ENCODE measurements around the gene ROBO3.

ROBO3 gene

DNA sequence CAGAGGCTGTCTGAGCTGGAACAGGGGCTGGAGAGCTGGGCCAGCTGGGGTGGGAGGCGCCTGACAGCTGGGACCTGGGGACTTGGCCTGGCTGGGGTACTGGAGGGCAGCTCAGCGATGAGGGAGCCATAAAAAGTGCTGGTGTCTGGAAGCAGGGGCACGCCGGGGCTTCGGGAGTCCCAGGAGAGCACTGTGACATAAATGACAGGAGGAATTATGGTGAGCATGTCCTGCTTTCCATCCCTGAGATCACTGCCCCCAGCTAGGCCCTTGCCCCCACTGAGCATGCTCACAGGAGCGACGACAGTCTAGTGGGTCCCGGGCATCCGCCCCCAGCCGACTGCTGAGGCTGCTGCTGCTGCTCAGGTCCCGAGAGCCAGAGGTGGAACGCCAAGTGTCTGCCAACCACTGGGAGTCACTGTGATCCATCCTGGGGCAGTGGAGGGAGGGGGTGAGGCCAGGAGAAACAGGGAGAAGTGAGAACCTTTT, 26.2 kb downstream of the ROBO3 start:
- DNase-seq (ENCODE audit: low read depth in 2 of 2), result no peak

DNA sequence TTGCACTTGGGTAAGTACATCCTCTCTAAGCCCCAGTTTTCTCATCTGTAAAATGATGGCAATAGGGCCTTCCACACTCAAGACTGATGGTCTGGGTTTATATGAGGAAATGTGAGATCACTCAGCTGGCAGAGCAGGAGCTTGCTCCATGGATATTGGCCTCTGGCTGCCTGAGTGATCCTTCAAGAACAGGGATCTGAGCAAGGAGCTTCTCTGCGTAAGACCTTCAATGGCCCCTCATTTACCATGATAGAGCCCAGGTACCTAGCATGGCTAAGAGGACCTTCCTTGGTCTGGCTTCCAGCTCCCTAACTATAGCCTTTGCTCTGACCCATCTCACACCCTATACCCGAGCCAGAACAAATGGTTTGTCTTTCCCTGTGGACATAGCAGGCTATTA, 26.9 kb downstream of the ROBO3 start:
- DNase-seq (ENCODE audit: low read depth in 2 of 2), result no peak

GRCh38 chr11:124892750-124893454, 27.7 kb downstream of the ROBO3 start:
- no peak for DNase-seq (ENCODE audit: low read depth in 2 of 2)

- DNase-seq (ENCODE audit: low read depth in 2 of 2), result no peak
These were observed 28.7 kb downstream of the ROBO3 start for GRCh38 chr11:124893781-124894401.

- no peak for DNase-seq (ENCODE audit: low read depth in 2 of 2)
These were observed 29.6 kb downstream of the ROBO3 start for GRCh38 chr11:124894606-124895430.

DNA sequence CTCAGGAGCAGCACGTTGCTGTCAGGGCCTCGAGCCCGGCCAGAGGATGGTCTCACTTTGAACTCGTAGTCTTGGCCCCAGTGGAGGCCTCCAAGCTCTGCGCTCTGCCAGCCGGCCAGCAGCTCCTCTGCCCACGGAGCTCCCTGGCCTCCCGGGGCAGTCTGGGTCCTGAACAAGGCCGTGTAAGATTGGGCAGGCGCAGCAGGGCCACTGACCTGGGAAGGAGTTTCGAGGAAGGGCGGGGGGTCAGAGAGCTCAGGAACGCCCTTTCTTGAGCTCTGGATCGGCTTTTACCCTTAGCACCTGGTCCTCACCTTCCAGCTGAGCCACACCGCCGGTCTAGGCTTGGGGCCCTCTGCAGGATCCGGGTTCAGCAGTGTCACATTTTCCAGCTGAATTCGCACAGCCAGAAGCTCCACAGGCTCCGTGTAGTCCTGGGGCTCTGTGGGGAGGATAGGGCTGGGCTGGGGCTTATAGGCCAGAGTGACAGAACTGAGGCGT, 30.3 kb downstream of the ROBO3 start:
- no peak for DNase-seq (ENCODE audit: low read depth in 2 of 2)

GRCh38 chr11:124896071-124896750, 31.0 kb downstream of the ROBO3 start:
- DNase-seq (ENCODE audit: low read depth in 2 of 2), result no peak

- DNase-seq (ENCODE audit: low read depth in 2 of 2), result no peak
These were observed 31.7 kb downstream of the ROBO3 start for GRCh38 chr11:124896821-124897391.

DNA sequence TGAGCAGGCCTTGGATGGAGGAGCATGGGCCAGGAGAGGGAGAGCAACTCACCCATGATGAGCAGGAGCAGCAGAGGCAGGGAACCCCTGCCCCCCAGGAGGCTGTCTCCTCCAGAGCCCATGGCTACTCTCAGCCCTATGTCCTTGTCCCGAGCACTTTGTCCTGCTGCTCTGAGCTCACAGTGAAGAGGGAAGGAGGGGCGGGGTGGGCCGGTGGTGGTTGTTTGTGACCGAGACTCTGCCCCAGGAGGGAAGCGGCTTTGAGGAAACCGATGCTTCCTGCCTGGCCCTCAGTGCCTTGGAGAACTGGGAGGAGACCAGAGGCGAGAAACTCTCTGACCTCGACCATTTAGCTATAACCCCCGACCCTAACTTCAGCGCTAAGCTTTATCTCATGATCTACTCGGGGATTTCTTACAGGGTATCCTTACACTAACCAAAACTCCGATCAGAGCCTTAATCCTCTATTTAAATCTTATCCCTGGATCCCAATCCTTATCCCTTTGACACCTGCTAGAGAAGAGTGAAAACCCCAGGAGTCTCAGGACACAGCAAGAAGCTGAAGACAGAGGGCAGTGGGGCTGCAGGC, 32.5 kb downstream of the ROBO3 start, which contains the start of gene ROBO4:
Gene ROBO4 (minus strand): TSS at position 192 of the 589 bp plus-strand sequence. CDS start 70 bp downstream, at position 122.
- DNase-seq (ENCODE audit: low read depth in 2 of 2), result no peak

DNA sequence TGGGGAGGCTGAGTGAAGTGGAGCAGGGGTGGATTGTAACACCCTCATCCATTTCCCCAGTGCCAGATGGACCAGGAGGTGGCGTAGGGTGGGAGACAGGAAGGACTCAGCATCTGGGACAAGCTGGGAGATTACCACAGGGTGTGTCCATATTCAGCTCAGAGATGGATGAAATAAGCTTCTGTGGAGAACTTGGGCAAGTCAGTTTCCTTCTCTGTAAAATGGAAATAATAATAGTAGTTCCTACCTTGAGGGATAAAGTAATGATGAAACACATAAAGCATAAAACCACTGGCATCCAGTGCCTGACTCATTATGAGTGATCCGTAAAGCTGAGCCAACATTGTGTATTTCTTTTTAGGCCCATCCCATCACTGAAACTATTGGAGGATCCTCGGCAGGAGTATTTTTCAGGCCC, 33.0 kb downstream of the ROBO3 start:
- DNase-seq (ENCODE audit: low read depth in 2 of 2), result no peak

- DNase-seq (ENCODE audit: low read depth in 2 of 2), result no peak
These were observed 33.5 kb downstream of the ROBO3 start for GRCh38 chr11:124898711-124899110.

DNA sequence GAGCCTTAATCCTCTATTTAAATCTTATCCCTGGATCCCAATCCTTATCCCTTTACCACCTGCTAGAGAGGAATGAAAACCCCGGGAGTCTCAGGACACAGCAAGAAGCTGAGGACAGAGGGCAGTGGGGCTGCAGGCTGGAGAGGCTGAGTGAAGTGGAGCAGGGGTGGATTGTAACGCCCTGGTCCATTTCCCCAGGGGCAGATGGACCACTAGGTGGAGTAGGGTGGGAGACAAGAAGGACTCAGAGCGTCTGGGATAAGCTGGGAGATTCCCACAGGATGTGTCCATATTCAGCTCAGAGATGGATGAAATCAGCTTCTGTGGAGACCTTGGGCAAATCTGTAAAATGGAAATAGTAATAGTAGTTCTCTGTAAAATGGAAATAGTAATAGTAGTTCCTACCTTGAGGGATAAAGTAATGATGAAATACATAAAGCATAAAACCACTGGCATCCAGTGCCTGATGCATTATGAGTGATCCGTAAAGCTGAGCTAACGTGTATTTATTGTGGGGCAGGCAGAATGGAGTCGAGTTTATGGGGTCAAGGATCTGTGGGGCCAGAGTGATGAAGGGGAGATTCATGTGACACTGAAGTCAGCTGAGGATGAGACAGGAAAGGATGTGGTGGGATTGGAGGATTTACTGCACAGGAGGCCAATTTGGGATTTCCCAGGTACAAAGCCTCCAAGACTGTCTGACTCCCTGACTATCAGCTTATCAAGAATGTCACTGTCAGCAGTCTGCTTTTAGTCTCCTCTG, 34.3 kb downstream of the ROBO3 start:
- no peak for DNase-seq (ENCODE audit: low read depth in 2 of 2)

GRCh38 chr11:124900464-124900863, 35.2 kb downstream of the ROBO3 start:
- no peak for DNase-seq (ENCODE audit: low read depth in 2 of 2)

- DNase-seq (ENCODE audit: low read depth in 2 of 2), result no peak
These were observed 37.4 kb downstream of the ROBO3 start for GRCh38 chr11:124902616-124903015.

DNA sequence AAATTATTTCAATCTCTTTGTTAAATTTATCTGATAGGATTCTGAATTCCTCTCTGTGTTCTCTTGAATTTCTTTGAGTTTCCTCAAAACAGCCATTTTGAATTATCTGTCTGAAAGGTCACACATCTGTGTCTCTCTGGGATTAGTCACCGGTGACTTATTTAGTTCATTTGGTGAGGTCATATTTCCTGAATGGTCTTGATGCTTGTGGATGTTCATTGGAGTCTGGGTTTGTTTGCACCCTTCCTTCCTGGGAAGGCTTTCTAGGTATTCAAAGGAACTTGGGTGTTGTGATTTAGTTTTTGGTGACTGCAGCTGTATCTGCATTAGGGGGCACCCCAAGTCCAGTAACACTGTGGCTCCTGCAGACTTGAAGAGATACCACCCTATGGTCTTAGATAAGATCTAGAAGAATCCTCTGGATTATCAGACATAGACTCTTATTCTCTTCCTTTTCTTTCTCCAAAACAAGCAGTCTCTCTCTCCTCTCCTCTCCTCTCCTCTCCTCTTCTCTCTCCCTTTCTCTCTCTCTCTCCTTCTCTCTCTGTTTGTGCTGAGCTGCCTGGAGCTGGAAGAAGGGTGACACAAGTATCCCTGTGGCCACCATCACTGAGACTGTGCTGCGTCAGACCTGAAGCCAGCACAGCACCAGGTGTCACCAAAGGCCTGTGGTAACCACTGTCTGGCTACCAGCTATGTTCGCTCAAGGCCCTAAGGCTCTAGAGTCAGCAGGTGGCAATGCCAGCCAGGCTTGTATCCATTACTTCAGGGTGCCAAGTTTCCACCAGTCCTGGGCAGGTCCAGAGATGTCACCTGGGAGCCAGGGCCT, 50.5 kb downstream of the ROBO3 start:
- no peak for DNase-seq (ENCODE audit: low read depth in 2 of 2)

DNA sequence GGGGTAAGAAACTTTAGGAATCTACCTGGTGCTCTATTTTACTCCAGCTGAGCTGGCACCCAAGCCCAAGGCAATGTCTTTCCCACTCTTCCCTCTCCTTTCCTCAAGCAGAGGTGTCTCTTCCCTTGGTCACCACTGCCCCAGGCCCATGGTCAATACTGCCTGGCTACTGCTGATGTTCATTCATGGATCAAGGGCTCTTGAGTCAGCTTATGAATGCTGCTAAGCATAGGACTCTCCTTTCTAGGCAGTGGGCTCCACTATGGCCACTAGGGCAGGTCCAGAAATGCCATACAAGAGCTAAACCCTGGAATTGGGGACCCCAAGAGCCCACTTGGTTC, 51.1 kb downstream of the ROBO3 start:
- DNase-seq (ENCODE audit: low read depth in 2 of 2), result no peak

DNA sequence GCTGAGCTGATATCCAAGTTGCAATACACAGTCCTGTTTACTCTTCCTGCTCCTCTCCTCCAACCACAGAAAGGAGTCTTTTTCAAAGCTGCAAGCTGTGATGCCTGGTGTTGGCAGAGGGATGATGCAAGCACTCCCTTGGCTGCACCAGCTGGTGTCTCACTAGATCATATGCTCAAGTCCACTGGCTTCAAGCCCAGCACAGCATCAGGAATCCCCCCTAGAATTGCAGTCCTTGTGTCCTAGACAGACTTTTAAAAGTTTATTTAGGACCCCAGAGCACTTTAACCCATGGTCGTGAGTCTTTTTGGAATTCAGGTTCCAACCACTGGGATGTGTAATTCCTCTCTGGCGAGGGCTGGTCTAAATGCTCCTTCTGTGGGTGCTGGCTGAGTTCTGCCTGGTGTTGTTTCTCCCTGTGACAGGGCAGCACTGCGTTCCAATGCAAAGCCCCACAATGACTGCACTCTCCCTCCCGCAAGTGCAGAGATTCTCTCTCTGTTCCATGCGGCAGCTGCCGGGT, 51.9 kb downstream of the ROBO3 start:
- no peak for DNase-seq (ENCODE audit: low read depth in 2 of 2)

DNA sequence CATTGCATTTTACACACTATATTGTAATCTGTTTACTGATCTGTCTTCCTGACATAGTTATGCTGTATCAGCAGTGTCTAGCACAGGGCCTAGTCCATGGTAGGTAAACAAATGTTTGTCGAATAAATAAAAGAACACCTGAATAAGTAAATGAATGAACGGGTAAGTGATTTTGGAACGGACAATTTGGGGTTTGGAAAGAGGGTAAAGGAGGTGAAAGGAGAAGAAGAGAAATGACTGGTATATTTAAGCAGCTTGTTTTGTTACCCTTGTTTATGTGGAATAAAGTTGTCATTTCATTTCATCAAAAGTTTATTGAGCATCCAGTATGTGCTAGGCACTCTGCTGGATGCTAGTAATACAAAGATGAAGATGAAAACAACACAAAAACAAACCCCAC, 53.7 kb downstream of the ROBO3 start, which contains the start of gene HEPN1:
Gene HEPN1 (plus strand): TSS at position 301 of the 400 bp plus-strand sequence.
- no peak for DNase-seq (ENCODE audit: low read depth in 2 of 2)

DNA sequence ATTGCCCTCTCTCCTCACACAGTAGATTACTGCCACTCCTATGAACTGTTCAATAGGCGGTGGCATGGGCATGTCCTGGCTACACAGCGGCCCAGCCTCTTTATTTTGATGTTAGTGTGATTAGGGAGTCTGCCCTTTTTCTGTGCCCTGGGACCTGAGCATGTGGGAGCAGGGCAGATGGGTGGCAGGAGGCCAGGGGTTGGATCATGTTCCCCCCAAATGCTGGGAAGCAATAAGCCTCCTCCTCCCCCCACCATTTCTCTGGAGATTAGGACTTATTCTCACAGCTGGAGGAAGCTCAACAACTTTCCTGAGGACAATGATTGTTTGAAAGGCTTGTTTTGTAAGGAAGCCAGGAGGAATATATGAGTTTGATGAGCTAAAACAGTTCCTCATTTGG, 54.7 kb downstream of the ROBO3 start:
- no peak for DNase-seq (ENCODE audit: low read depth in 2 of 2)

Measured in stimulated activated CD8-positive, alpha-beta memory T cell treated with anti-CD3 and anti-CD28 coated beads, Interleukin-2, amount 100 ng/mL, for 48 hours (primary cell).